SK-N-SH treated with all-trans-retinoic acid at 6 μM for 48 hours (cell line): Measurements from ENCODE around the gene LRRFIP1.

Experiments
- ATAC-seq: fragments of 200-7000 bp; cut with Tn5 transposase; 3 replicates; pipeline ENCODE4 v1.9.1; 2020; ENCODE audit warnings: mild to moderate bottlenecking, moderate library complexity
- ARNTL ChIP-seq: fragments of 450-650 bp; formaldehyde crosslinking; IDR thresholded peaks from 2 replicates; pipeline ENCODE4 v1.5.0; 2020; ENCODE audit warnings: low read depth, mild to moderate bottlenecking, moderate library complexity, borderline replicate concordance
- ESRRG ChIP-seq: fragments of 250-450 bp; sonication (Bioruptor Pico); IDR thresholded peaks from 2 replicates; pipeline ENCODE4 v1.6.1; 2021; ENCODE audit warnings: mild to moderate bottlenecking
- OSR1 ChIP-seq: fragments of 250-450 bp; sonication (Bioruptor Pico); IDR thresholded peaks from 2 replicates; pipeline ENCODE4 v1.8.0; 2022; ENCODE audit warnings: moderate library complexity, mild to moderate bottlenecking, inconsistent platforms
- SNAI2 ChIP-seq: fragments of 250-450 bp; sonication (Bioruptor Pico); IDR thresholded peaks from 2 replicates; pipeline ENCODE4 v1.5.0; 2020; ENCODE audit warnings: mild to moderate bottlenecking, moderate library complexity
- TCF4 ChIP-seq: fragments of 250-450 bp; sonication (Bioruptor Pico); IDR thresholded peaks from 2 replicates; pipeline ENCODE4 v1.8.0; 2021; ENCODE audit warnings: mild to moderate bottlenecking, moderate library complexity, borderline replicate concordance
- ZFP3 ChIP-seq: fragments of 250-450 bp; sonication (Bioruptor Pico); IDR thresholded peaks from 2 replicates; pipeline ENCODE4 v1.5.0; 2020; ENCODE audit warnings: mild to moderate bottlenecking, moderate library complexity

LRRFIP1 gene

DNA sequence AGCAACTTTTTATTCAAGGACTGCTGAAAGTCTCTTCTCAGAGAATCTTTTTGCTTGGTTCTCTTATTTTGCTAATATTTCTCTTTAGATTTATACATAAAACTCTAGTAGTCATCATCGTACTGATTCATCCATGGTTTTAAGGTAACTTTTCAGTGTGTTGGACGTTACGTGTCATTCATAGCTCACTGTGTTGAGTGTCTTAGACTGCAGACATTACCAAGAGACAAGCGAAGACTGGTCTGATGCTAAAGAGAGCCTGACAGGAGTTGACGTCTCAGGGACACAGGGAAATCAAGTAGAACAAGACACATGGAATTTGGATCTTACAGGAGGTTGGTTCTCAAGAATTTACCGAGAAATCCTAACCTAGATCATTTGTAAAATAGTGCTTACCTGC is 196.7 kb downstream of the LRRFIP1 start (continued):
- no peak for TF ChIP-seq OSR1 (CRISPR knock-in tag)
- no peak for TF ChIP-seq SNAI2 (CRISPR knock-in tag)
- TF ChIP-seq ESRRG (CRISPR knock-in tag), result no peak

GRCh38 chr2:237827421-237827987 is 200.1 kb downstream of the LRRFIP1 start:
- TF ChIP-seq ZFP3 (CRISPR knock-in tag) (no peak), ARNTL (CRISPR knock-in tag) (no peak), TCF4 (CRISPR knock-in tag) (no peak)
- ATAC-seq, result no peak
